PC-9 (cell line): Measurements from ENCODE around the gene SLC43A3.

ENCODE experiments used
- EZH2 ChIP-seq: fragments of 200-600 bp; sonication (generic); IDR thresholded peaks from 2 replicates; pipeline ENCODE4 v1.8.0; 2017; ENCODE audit warnings: antibody characterized with exemption, low read depth
- TF ChIP-seq, protein P1 (sequence below): fragments of 200-600 bp; sonication (generic); conservative IDR thresholded peaks from 2 replicates; pipeline ENCODE4 v1.6.1; 2017; ENCODE audit warnings: mixed run types, antibody characterized with exemption, mild to moderate bottlenecking, moderate library complexity

DNA sequence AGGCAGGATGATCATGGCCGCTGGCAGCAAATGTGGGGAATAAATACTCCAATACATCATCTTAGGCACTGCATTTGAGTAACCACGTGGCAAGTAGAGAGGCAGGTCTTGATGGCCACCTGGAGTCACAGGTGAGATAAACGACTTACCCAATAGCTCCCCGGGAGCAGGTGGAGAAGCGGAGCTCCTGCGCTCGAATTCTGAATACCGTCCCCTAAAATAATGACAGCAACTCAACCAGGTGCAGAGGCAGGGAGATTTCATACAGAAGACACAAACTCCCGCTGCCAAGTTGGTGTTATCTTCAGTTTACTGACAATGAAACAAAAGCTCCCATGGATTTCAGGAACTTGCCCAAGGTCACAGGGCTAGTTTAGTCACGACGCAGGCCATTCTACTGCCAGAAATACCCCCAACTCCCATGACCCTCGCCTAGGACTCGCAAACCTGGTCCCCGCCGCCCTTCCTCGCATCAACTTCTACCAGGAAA, 437 bp downstream of the SLC43A3 start:
- TF ChIP-seq, protein P1, sequence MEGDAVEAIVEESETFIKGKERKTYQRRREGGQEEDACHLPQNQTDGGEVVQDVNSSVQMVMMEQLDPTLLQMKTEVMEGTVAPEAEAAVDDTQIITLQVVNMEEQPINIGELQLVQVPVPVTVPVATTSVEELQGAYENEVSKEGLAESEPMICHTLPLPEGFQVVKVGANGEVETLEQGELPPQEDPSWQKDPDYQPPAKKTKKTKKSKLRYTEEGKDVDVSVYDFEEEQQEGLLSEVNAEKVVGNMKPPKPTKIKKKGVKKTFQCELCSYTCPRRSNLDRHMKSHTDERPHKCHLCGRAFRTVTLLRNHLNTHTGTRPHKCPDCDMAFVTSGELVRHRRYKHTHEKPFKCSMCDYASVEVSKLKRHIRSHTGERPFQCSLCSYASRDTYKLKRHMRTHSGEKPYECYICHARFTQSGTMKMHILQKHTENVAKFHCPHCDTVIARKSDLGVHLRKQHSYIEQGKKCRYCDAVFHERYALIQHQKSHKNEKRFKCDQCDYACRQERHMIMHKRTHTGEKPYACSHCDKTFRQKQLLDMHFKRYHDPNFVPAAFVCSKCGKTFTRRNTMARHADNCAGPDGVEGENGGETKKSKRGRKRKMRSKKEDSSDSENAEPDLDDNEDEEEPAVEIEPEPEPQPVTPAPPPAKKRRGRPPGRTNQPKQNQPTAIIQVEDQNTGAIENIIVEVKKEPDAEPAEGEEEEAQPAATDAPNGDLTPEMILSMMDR: no peak
- no peak for TF ChIP-seq EZH2
